ENCODE data around the gene GDF10.

- TF ChIP-seq CTCF (IDR thresholded peaks at IDR 0.05), result no peak
- no peak for TF ChIP-seq POLR2AphosphoS5 (IDR thresholded peaks at IDR 0.05)
- no peak for TF ChIP-seq POLR2A (IDR thresholded peaks at IDR 0.05)
These were observed 30.4 kb downstream of the GDF10 start for GRCh38 chr10:47330366-47330765.
